Lower leg skin (tissue), 4 donors: Measurements from ENCODE around the gene CDC42EP5. TPM values are rescaled to one million over a fixed set of nuclear protein-coding genes. Genes with fewer than 3 reads are reported as not detected.

ENCODE experiments used
- DNase-seq, 2 donors: peaks; one replicate each; pipeline ENCODE4 v3.0.0-alpha.2; 2019; ENCODE audit warnings: low spot score in 2 of 2
- H3K4me3 ChIP-seq: fragments of 200-600 bp; sonication (generic); 2 replicates; pipeline ENCODE4 v1.5.1; 2017; ENCODE audit warnings: mild to moderate bottlenecking, low read depth; ENCODE audit not compliant: poor library complexity, severe bottlenecking
- CTCF ChIP-seq, 3 donors: fragments of 450-650 bp; IDR thresholded peaks; one replicate each; pipeline ENCODE4 v1.5.1; 2016; ENCODE audit warnings: antibody characterized with exemption in 3 of 3, mild to moderate bottlenecking in 3 of 3, moderate library complexity in 2 of 3
- POLR2A ChIP-seq, 2 donors: fragments of 450-650 bp; IDR thresholded peaks; one replicate each; pipeline ENCODE4 v1.6.1; 2016 to 2017; ENCODE audit warnings: antibody characterized with exemption in 2 of 2, mild to moderate bottlenecking in 1 of 2, moderate library complexity in 1 of 2
- WGBS, 2 donors: methylation state at CpG; one replicate each; pipeline ENCODE4 v1.1.5; 2018; 5-methylcytosine and 5-hydroxymethylcytosine counted together
- intact Hi-C: fragments of 100-400 bp; cut with DNase I; formaldehyde crosslinking; loops from one replicate; pipeline ENCODE4 v1.15.0; 2023; ENCODE audit warnings: low total_unique reads
- total RNA-seq, 4 donors: library from RNA; depleted of rRNA; stranded (reverse); fragments of >200 nt; gene quantifications; one replicate each; pipeline ENCODE4 v1.1.0, GENCODE V29; 2016

CDC42EP5 gene
- total RNA-seq, 4 donors from 2014 or later = 5.5 to 21.8 (median 9.6) TPM

DNA sequence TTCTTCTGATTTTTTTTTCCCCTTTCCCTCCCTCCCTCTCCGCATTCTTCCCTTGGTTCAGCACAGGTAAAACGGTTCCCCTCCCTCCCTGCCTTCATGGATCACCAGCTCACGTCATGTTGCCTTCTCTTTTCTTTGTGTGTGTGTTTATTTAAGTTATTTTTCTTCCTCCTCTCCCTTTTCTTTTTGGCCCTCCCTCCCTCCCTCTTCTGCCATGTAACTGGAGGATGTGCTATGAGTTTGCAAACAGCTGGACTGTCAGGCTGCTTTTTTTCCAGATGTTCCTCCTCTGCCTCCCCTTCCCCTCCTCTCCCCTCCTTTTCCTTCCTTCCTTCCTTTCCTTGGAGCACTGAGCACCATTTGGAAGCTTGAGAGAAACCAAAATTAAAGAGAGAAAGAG lies 11.5 kb downstream of the CDC42EP5 start:
- intact Hi-C loops = no loop called here
- TF ChIP-seq POLR2A (IDR thresholded peaks at IDR 0.05) = no peak
- no peak for TF ChIP-seq CTCF (IDR thresholded peaks at IDR 0.05)
- 57 to 65% methylated on average over 3 of the region's 3 CpGs for WGBS, 2 donors
- no peak overlapping the region for H3K4me3 ChIP-seq
- no peak for DNase-seq

DNA sequence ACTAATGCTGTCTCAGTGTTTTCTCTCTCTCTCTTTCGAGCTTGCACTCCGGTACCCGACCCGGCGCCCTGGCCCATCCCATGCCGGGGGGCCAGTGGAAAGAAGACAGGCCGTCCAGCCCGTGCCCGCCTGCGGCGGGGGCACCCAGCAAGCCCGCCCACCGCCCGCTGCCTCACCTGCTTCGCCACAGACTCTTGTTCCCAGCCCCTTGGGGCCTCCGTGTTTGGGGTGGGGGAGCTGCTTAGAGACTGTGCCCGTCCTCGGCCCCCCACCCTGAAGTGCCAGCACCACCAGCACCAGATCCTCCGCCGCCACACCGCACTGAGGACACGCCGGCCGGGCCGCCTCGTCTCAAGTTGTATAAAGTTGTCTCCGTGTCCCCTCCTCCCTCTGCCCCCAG lies 11.9 kb downstream of the CDC42EP5 start:
- intact Hi-C loops = no loop called here
- TF ChIP-seq POLR2A (IDR thresholded peaks at IDR 0.05) = no peak
- no peak overlapping the region for H3K4me3 ChIP-seq
- no peak for DNase-seq
- 79% methylated on average over 27 of the region's 27 CpGs for WGBS, 2 donors

GRCh38 chr19:54460230-54461005 lies 12.7 kb downstream of the CDC42EP5 start:
- intact Hi-C loops = no loop called here
- DNase-seq = no peak
- no peak overlapping the region for H3K4me3 ChIP-seq
- TF ChIP-seq POLR2A (IDR thresholded peaks at IDR 0.05) = no peak
- WGBS, 2 donors = 71 to 75% methylated on average over 29 to 30 of the region's 39 CpGs

DNA sequence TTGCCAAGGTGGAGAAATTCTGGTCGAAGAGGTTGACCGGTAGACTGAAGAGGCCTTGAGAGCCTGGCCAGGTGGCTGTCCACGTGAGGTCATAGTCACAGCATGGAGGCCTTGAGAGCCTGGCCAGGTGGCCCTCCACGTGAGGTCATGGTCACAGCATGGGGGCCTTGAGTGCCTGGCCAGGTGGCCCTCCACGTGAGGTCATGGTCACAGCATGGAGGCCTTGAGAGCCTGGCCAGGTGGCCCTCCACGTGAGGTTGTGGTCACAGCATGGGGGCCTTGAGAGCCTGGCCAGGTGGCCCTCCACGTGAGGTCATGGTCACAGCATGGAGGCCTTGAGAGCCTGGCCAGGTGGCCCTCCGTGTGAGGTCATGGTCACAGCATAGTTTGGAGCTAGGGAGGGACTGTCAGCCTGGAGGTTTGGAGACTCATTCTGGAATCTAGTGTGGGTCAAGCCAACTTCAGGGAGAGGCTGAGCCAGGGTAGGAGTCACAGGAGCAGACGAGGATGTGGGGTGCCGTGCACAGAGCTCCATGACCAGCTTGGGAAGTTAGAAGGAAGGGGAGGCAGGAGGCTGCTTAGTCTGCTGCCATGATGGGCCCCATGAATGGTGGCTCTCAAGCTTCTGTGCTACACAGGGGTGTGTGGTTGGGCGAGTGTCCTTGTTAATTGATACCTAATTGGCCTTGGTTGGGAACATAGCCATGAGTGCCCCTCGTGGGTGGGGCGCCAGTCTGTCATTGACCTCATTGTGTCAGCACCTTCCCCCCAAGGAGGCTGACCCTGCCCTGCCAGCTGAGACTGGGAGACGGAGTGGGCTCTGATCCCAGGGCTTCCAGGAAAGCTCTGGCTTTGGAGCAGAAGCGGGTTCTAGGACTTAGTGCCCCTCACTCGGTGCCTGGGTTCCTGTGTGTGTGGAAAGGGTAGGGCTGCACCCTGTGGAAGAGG lies 13.5 kb downstream of the CDC42EP5 start:
- TF ChIP-seq POLR2A (IDR thresholded peaks at IDR 0.05) (no peak), CTCF (IDR thresholded peaks at IDR 0.05) (no peak)
- no peak for DNase-seq
- no peak overlapping the region for H3K4me3 ChIP-seq
- 78 to 81% methylated on average over 14 to 15 of the region's 16 CpGs for WGBS, 2 donors
- intact Hi-C loops = no loop called here

GRCh38 chr19:54458648-54459281 lies 14.3 kb downstream of the CDC42EP5 start:
- no peak for DNase-seq
- TF ChIP-seq POLR2A (IDR thresholded peaks at IDR 0.05) (no peak), CTCF (IDR thresholded peaks at IDR 0.05) (no peak)
- no peak overlapping the region for H3K4me3 ChIP-seq
- WGBS, 2 donors = 83% methylated on average over 10 to 11 of the region's 11 CpGs
- intact Hi-C loops = no loop called here

DNA sequence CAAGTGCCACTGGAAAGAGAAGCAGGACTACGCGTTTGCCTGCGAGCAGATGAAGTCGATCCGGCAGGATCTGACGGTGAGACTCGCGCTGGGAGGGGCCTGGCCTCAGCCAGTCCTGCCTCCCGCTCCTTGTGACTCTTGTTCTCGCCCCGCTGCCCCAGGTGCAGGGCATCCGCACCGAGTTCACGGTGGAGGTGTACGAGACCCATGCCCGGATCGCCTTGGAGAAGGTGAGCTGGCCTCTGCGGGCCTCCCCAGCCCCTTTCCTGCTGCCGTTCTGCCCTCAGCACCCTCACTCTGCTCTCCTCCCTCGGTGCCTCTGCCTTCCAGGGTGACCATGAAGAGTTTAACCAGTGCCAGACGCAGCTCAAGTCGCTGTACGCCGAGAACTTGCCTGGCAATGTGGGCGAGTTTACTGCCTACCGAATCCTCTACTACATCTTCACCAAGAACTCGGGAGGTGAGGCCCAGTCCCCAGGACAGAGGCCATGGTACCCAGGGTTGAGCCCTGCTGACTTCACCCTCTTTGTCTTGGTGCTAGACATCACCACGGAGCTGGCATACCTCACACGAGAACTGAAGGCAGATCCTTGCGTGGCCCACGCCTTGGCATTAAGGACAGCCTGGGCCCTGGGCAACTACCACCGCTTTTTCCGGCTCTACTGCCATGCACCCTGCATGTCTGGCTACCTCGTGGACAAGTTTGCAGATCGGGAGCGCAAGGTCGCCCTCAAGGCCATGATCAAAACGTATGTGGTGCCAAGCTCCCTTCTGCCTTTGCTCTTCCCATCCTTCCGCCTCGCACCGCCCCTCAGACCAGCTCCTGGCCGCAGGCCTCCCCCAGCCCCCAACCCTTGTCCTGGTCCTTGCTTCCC lies 15.1 kb downstream of the CDC42EP5 start:
- H3K4me3 ChIP-seq = no peak overlapping the region
- TF ChIP-seq CTCF (IDR thresholded peaks at IDR 0.05) (no peak), POLR2A (IDR thresholded peaks at IDR 0.05) (no peak)
- intact Hi-C loops = no loop called here
- 91 to 92% methylated on average over 42 of the region's 42 CpGs for WGBS, 2 donors
- no peak for DNase-seq
